Activated CD4-positive, alpha-beta T cell treated with anti-CD3 and anti-CD28 coated beads, Interleukin-2, amount 10 ng/mL, durations not matched to agents 7 days and 5 days (primary cell): ENCODE results near the gene PCDH19. TPM values are rescaled to one million over a fixed set of nuclear protein-coding genes. Genes with fewer than 3 reads are reported as not detected.

Experiments
- CTCF ChIA-PET: fragments of 350-600 bp; sonication (Branson Sonifier 250); formaldehyde crosslinking; loops from one replicate; lab custom pipeline; 2021; ENCODE audit warnings: antibody characterized with exemption; lab: Charles Lee
- POLR2A ChIA-PET: fragments of 350-600 bp; sonication (Branson Sonifier 250); formaldehyde crosslinking; loops from one replicate; lab custom pipeline; 2021; ENCODE audit warnings: antibody characterized with exemption; lab: Charles Lee
- DNase-seq: peaks from one replicate; pipeline ENCODE4 v3.0.0-alpha.2; 2020
- H3K27ac Mint-ChIP-seq: one replicate; pipeline ENCODE4 v1.8.0; 2021; ENCODE audit warnings: mild to moderate bottlenecking, moderate library complexity, mixed read lengths
- H3K27me3 Mint-ChIP-seq: one replicate; pipeline ENCODE4 v1.8.0; 2021; ENCODE audit warnings: mixed read lengths
- H3K36me3 Mint-ChIP-seq: one replicate; pipeline ENCODE4 v1.8.0; 2021; ENCODE audit warnings: low read depth, mixed read lengths
- H3K4me1 Mint-ChIP-seq: one replicate; pipeline ENCODE4 v1.8.0; 2021; ENCODE audit warnings: mixed read lengths
- H3K4me3 Mint-ChIP-seq: one replicate; pipeline ENCODE4 v1.8.0; 2021; ENCODE audit warnings: mild to moderate bottlenecking, moderate library complexity, mixed read lengths
- H3K9me3 Mint-ChIP-seq: one replicate; pipeline ENCODE4 v1.8.0; 2021; ENCODE audit warnings: mixed read lengths
- total RNA-seq, 2 experiments: library from RNA; stranded (reverse); gene quantifications; one replicate each; pipeline ENCODE4 v1.2.3, GENCODE V29; 2021

The PCDH19 gene
- total RNA-seq, 2 experiments from 2014 or later: not detected

- Mint-ChIP-seq H3K4me3 (no peak overlapping the region), H3K27me3 (no peaks in the 10 kb centered on the region), H3K9me3 (no peaks in the 10 kb centered on the region), H3K36me3 (no peaks in the 10 kb centered on the region), H3K27ac (no peak overlapping the region), H3K4me1 (no peaks in the 10 kb centered on the region)
- no peak for DNase-seq
- CTCF ChIA-PET: no interaction called here
- POLR2A ChIA-PET: no interaction called here
These were observed 33.5 kb downstream of the PCDH19 start for GRCh38 chrX:100376576-100376975.

GRCh38 chrX:100373673-100374072 lies 36.4 kb downstream of the PCDH19 start:
- POLR2A ChIA-PET: no interaction called here
- DNase-seq: no peak
- no peaks in the 10 kb centered on the region for H3K27me3 Mint-ChIP-seq
- no peaks in the 10 kb centered on the region for H3K9me3 Mint-ChIP-seq
- CTCF ChIA-PET: interaction anchor here (0.7 kb wide), 1 partner anchor 357 kb away, joined by 3 read pairs; no protein-coding TSS in a partner anchor
- no peak overlapping the region for H3K27ac Mint-ChIP-seq
- no peaks in the 10 kb centered on the region for H3K36me3 Mint-ChIP-seq
- H3K4me1 Mint-ChIP-seq: no peaks in the 10 kb centered on the region
- H3K4me3 Mint-ChIP-seq: no peak overlapping the region

- no peaks in the 10 kb centered on the region for H3K4me1 Mint-ChIP-seq
These were observed 41.9 kb downstream of the PCDH19 start for GRCh38 chrX:100368167-100368566.

GRCh38 chrX:100363896-100364295 lies 46.2 kb downstream of the PCDH19 start:
- no peaks in the 10 kb centered on the region for H3K9me3 Mint-ChIP-seq
- H3K27ac Mint-ChIP-seq: no peak overlapping the region
- no peaks in the 10 kb centered on the region for H3K27me3 Mint-ChIP-seq
- no peak overlapping the region for H3K4me3 Mint-ChIP-seq
- ChIA-PET CTCF (no interaction called here), POLR2A (no interaction called here)
- H3K36me3 Mint-ChIP-seq: no peaks in the 10 kb centered on the region
- DNase-seq: no peak
- H3K4me1 Mint-ChIP-seq: no peaks in the 10 kb centered on the region

More at GRCh38 chrX:100368167-100368566, 41.9 kb downstream of the PCDH19 start:
- DNase-seq: no peak
- Mint-ChIP-seq H3K27ac (no peak overlapping the region), H3K27me3 (no peaks in the 10 kb centered on the region), H3K4me3 (no peak overlapping the region), H3K9me3 (no peaks in the 10 kb centered on the region), H3K36me3 (no peaks in the 10 kb centered on the region)
- POLR2A ChIA-PET: no interaction called here
- CTCF ChIA-PET: no interaction called here

GRCh38 chrX:100358766-100359165 lies 51.3 kb downstream of the PCDH19 start:
- no peaks in the 10 kb centered on the region for H3K9me3 Mint-ChIP-seq
- POLR2A ChIA-PET: no interaction called here
- CTCF ChIA-PET: no interaction called here

GRCh38 chrX:100356351-100356896 lies 53.6 kb downstream of the PCDH19 start:
- H3K27me3 Mint-ChIP-seq: no peaks in the 10 kb centered on the region
- no peak overlapping the region for H3K27ac Mint-ChIP-seq
- no peak for DNase-seq
- H3K4me3 Mint-ChIP-seq: no peak overlapping the region
- no peaks in the 10 kb centered on the region for H3K4me1 Mint-ChIP-seq
- POLR2A ChIA-PET: no interaction called here
- no peaks in the 10 kb centered on the region for H3K9me3 Mint-ChIP-seq
- H3K36me3 Mint-ChIP-seq: no peaks in the 10 kb centered on the region
- CTCF ChIA-PET: no interaction called here

More at GRCh38 chrX:100358766-100359165, 51.3 kb downstream of the PCDH19 start:
- Mint-ChIP-seq H3K36me3 (no peaks in the 10 kb centered on the region), H3K27me3 (no peaks in the 10 kb centered on the region), H3K4me3 (no peak overlapping the region), H3K4me1 (no peaks in the 10 kb centered on the region), H3K27ac (no peak overlapping the region)
- DNase-seq: no peak

GRCh38 chrX:100355680-100356079 lies 54.4 kb downstream of the PCDH19 start:
- Mint-ChIP-seq H3K27ac (no peak overlapping the region), H3K36me3 (no peaks in the 10 kb centered on the region), H3K4me1 (no peaks in the 10 kb centered on the region), H3K27me3 (no peaks in the 10 kb centered on the region), H3K9me3 (no peaks in the 10 kb centered on the region), H3K4me3 (no peak overlapping the region)
- DNase-seq: no peak
- ChIA-PET POLR2A (no interaction called here), CTCF (no interaction called here)

- no peaks in the 10 kb centered on the region for H3K36me3 Mint-ChIP-seq
- H3K4me3 Mint-ChIP-seq: no peak overlapping the region
- CTCF ChIA-PET: no interaction called here
- no peaks in the 10 kb centered on the region for H3K27me3 Mint-ChIP-seq
- no peak overlapping the region for H3K27ac Mint-ChIP-seq
- no peaks in the 10 kb centered on the region for H3K9me3 Mint-ChIP-seq
- DNase-seq: no peak
- H3K4me1 Mint-ChIP-seq: no peaks in the 10 kb centered on the region
- POLR2A ChIA-PET: no interaction called here
These were observed 56.7 kb downstream of the PCDH19 start for GRCh38 chrX:100353326-100353725.

- no peak overlapping the region for H3K27ac Mint-ChIP-seq
- DNase-seq: no peak
- no peaks in the 10 kb centered on the region for H3K9me3 Mint-ChIP-seq
- no peak overlapping the region for H3K4me3 Mint-ChIP-seq
- H3K27me3 Mint-ChIP-seq: no peaks in the 10 kb centered on the region
- H3K4me1 Mint-ChIP-seq: no peaks in the 10 kb centered on the region
- no peaks in the 10 kb centered on the region for H3K36me3 Mint-ChIP-seq
- ChIA-PET CTCF (no interaction called here), POLR2A (no interaction called here)
These were observed 59.2 kb downstream of the PCDH19 start for GRCh38 chrX:100350704-100351489.

- ChIA-PET CTCF (no interaction called here), POLR2A (no interaction called here)
- Mint-ChIP-seq H3K36me3 (no peaks in the 10 kb centered on the region), H3K4me3 (no peak overlapping the region), H3K4me1 (no peaks in the 10 kb centered on the region), H3K9me3 (no peaks in the 10 kb centered on the region), H3K27ac (no peak overlapping the region), H3K27me3 (no peaks in the 10 kb centered on the region)
- DNase-seq: no peak
These were observed 60.7 kb downstream of the PCDH19 start for GRCh38 chrX:100349391-100349790.

- no peak overlapping the region for H3K4me3 Mint-ChIP-seq
- H3K27ac Mint-ChIP-seq: no peak overlapping the region
- DNase-seq: no peak
- ChIA-PET CTCF (no interaction called here), POLR2A (no interaction called here)
- no peaks in the 10 kb centered on the region for H3K9me3 Mint-ChIP-seq
- no peaks in the 10 kb centered on the region for H3K27me3 Mint-ChIP-seq
- H3K36me3 Mint-ChIP-seq: no peaks in the 10 kb centered on the region
- H3K4me1 Mint-ChIP-seq: no peaks in the 10 kb centered on the region
These were observed 68.9 kb downstream of the PCDH19 start for GRCh38 chrX:100341142-100341510.

- H3K36me3 Mint-ChIP-seq: no peaks in the 10 kb centered on the region
- ChIA-PET CTCF (no interaction called here), POLR2A (no interaction called here)
- no peaks in the 10 kb centered on the region for H3K27me3 Mint-ChIP-seq
- H3K27ac Mint-ChIP-seq: no peak overlapping the region
- no peaks in the 10 kb centered on the region for H3K9me3 Mint-ChIP-seq
- no peak for DNase-seq
- no peak overlapping the region for H3K4me3 Mint-ChIP-seq
- no peaks in the 10 kb centered on the region for H3K4me1 Mint-ChIP-seq
These were observed 69.5 kb downstream of the PCDH19 start for GRCh38 chrX:100340491-100341141.

GRCh38 chrX:100328351-100328750 lies 81.7 kb downstream of the PCDH19 start:
- DNase-seq: no peak
- H3K27ac Mint-ChIP-seq: no peak overlapping the region
- H3K4me1 Mint-ChIP-seq: no peaks in the 10 kb centered on the region
- H3K4me3 Mint-ChIP-seq: no peak overlapping the region
- POLR2A ChIA-PET: no interaction called here
- no peaks in the 10 kb centered on the region for H3K27me3 Mint-ChIP-seq
- no peaks in the 10 kb centered on the region for H3K9me3 Mint-ChIP-seq
- no peaks in the 10 kb centered on the region for H3K36me3 Mint-ChIP-seq
- CTCF ChIA-PET: no interaction called here
